Liver (tissue), 9 donors: ENCODE measurements around the gene NLGN4X. TPM values are rescaled to one million over a fixed set of nuclear protein-coding genes. Genes with fewer than 3 reads are reported as not detected.

Source experiments
- DNase-seq: peaks from one replicate; pipeline ENCODE4 v3.0.0-alpha.2; 2017; ENCODE audit warnings: low spot score
- H3K27ac ChIP-seq, 2 donors: one replicate each; pipeline ENCODE4 v1.7.0; 2013; ENCODE audit warnings: inconsistent platforms in 2 of 2, low read length in 2 of 2, control low read depth in 1 of 2, low read depth in 1 of 2, mild to moderate bottlenecking in 1 of 2
- H3K27me3 ChIP-seq, 4 donors: one replicate each; pipeline versions ENCODE4 v1.6.1 to v1.7.0; 2013; ENCODE audit warnings: low read length in 3 of 4, inconsistent platforms in 1 of 4, mild to moderate bottlenecking in 1 of 4, moderate library complexity in 1 of 4; ENCODE audit not compliant: control insufficient read depth in 4 of 4, insufficient read depth in 4 of 4
- H3K36me3 ChIP-seq, 4 donors: one replicate each; pipeline versions ENCODE4 v1.6.1 to v1.7.0; 2013; ENCODE audit warnings: low read length in 3 of 4, mild to moderate bottlenecking in 3 of 4, low read depth in 1 of 4, moderate library complexity in 1 of 4; ENCODE audit not compliant: control insufficient read depth in 4 of 4, insufficient read depth in 3 of 4
- H3K4me1 ChIP-seq, 4 donors: one replicate each; pipeline versions ENCODE4 v1.6.1 to v1.7.0; 2013; ENCODE audit warnings: low read length in 3 of 4, mild to moderate bottlenecking in 3 of 4, moderate library complexity in 1 of 4; ENCODE audit not compliant: control insufficient read depth in 4 of 4, insufficient read depth in 4 of 4
- H3K4me3 ChIP-seq, 3 donors: one replicate each; pipeline versions ENCODE4 v1.6.1 to v1.7.0; 2013; ENCODE audit warnings: low read length in 3 of 3, control low read depth in 1 of 3, low read depth in 1 of 3, mild to moderate bottlenecking in 1 of 3
- H3K9ac ChIP-seq, 2 donors: one replicate each; pipeline ENCODE4 v1.7.0; 2013; ENCODE audit warnings: low read length in 2 of 2, mild to moderate bottlenecking in 2 of 2, moderate library complexity in 2 of 2, control low read depth in 1 of 2, low read depth in 1 of 2
- H3K9me3 ChIP-seq, 4 donors: one replicate each; pipeline versions ENCODE4 v1.6.1 to v1.7.0; 2013; ENCODE audit warnings: low read length in 3 of 4; ENCODE audit not compliant: control insufficient read depth in 4 of 4
- CTCF ChIP-seq: fragments of 150-350 bp; IDR thresholded peaks from 2 replicates; pipeline ENCODE4 v1.5.1; 2017; ENCODE audit warnings: improper control_type of control experiment, low read depth, low read length; ENCODE audit not compliant: missing input control
- EGR1 ChIP-seq, 2 donors: IDR thresholded peaks; 2 replicates each; pipeline ENCODE4 v1.6.1; 2016 to 2018; ENCODE audit warnings: antibody characterized with exemption in 2 of 2, low read depth in 2 of 2
- FOXA1 ChIP-seq: IDR thresholded peaks from 2 replicates; pipeline ENCODE4 v1.6.1; 2016; ENCODE audit warnings: antibody characterized with exemption
- FOXA2 ChIP-seq: IDR thresholded peaks from 2 replicates; pipeline ENCODE4 v1.6.1; 2016; ENCODE audit warnings: antibody characterized with exemption
- GABPA ChIP-seq, 2 donors: IDR thresholded peaks in 1 of 2; conservative IDR thresholded peaks in 1 of 2; 2 replicates each; pipeline ENCODE4 v1.6.1; 2016; ENCODE audit warnings: antibody characterized with exemption in 2 of 2, mild to moderate bottlenecking in 1 of 2, moderate library complexity in 1 of 2
- HNF4A ChIP-seq, 2 donors: conservative IDR thresholded peaks; 2 replicates each; pipeline ENCODE4 v1.6.1; 2016; ENCODE audit warnings: antibody characterized with exemption in 2 of 2, mild to moderate bottlenecking in 2 of 2
- HNF4G ChIP-seq: IDR thresholded peaks from 2 replicates; pipeline ENCODE4 v1.6.1; 2016; ENCODE audit warnings: antibody characterized with exemption
- JUND ChIP-seq, 2 donors: IDR thresholded peaks; 2 replicates each; pipeline ENCODE4 v1.6.1; 2016; ENCODE audit warnings: antibody characterized with exemption in 2 of 2
- MAX ChIP-seq: IDR thresholded peaks from 2 replicates; pipeline ENCODE4 v1.6.1; 2016; ENCODE audit warnings: antibody characterized with exemption
- NR2F2 ChIP-seq: IDR thresholded peaks from 2 replicates; pipeline ENCODE4 v1.6.1; 2016; ENCODE audit warnings: antibody characterized with exemption
- RAD21 ChIP-seq, 2 donors: IDR thresholded peaks; 2 replicates each; pipeline ENCODE4 v1.6.1; 2016; ENCODE audit warnings: antibody characterized with exemption in 2 of 2, mild to moderate bottlenecking in 2 of 2
- RXRA ChIP-seq, 2 donors: IDR thresholded peaks; 2 replicates each; pipeline ENCODE4 v1.6.1; 2017 to 2018; ENCODE audit warnings: antibody characterized with exemption in 2 of 2, mild to moderate bottlenecking in 1 of 2
- SP1 ChIP-seq: IDR thresholded peaks from 2 replicates; pipeline ENCODE4 v1.6.1; 2018; ENCODE audit warnings: antibody characterized with exemption, mild to moderate bottlenecking
- TAF1 ChIP-seq: conservative IDR thresholded peaks from 2 replicates; pipeline ENCODE4 v1.6.1; 2016; ENCODE audit warnings: antibody characterized with exemption, mild to moderate bottlenecking
- YY1 ChIP-seq: IDR thresholded peaks from 2 replicates; pipeline ENCODE4 v1.6.1; 2016; ENCODE audit warnings: antibody characterized with exemption, mild to moderate bottlenecking
- WGBS: extraction: QIAGEN DNeasy Blood & Tissue Kit; methylation state at CpG from one replicate; pipeline ENCODE4 v1.1.7; 2013; 5-methylcytosine and 5-hydroxymethylcytosine counted together
- polyA plus RNA-seq, 2 donors: library from polyadenylated mRNA; stranded (reverse) in 1 of 2; unstranded in 1 of 2; fragments of 200-250 nt in 1 of 2; fragments of >200 nt in 1 of 2; fragmentation: Nextera tagmentation in 1 of 2; extraction: Ambion mirVana in 1 of 2; gene quantifications; one replicate each; pipeline versions ENCODE4 v1.2.1 to v1.2.3, GENCODE V29; 2013 to 2015
- total RNA-seq, 2 donors: library from RNA; depleted of rRNA; stranded (reverse); fragments of >200 nt; gene quantifications; one replicate each; pipeline ENCODE4 v1.2.3, GENCODE V29; 2014
- TF ChIP-seq, protein P1 (sequence below): IDR thresholded peaks from 2 replicates; pipeline ENCODE4 v1.6.1; 2016; ENCODE audit warnings: antibody characterized with exemption
- TF ChIP-seq, protein P2 (sequence below): IDR thresholded peaks from 2 replicates; pipeline ENCODE4 v1.6.1; 2016; ENCODE audit warnings: antibody characterized with exemption
- TF ChIP-seq, protein P3 (sequence below): IDR thresholded peaks from 2 replicates; pipeline ENCODE4 v1.6.1; 2016; ENCODE audit warnings: antibody characterized with exemption, mild to moderate bottlenecking
- donor health status: healthy.
- donor health status: healthy.
- donor health status: healthy.
- donor health status: healthy.
- donor health status: healthy.

The NLGN4X gene
- total and polyA plus RNA-seq, 4 donors = 0.33 to 2.8 (median 0.93) TPM

- H3K9ac ChIP-seq = no peak overlapping the region
- TF ChIP-seq SP1 = no peak
- no peak for TF ChIP-seq NR2F2
- no peak for TF ChIP-seq HNF4A (conservative IDR thresholded peaks at IDR 0.05)
- TF ChIP-seq MAX = no peak
- TF ChIP-seq GABPA (IDR thresholded peaks at IDR 0.05 in 1 of 2, conservative IDR thresholded peaks at IDR 0.05 in 1 of 2) = no peak
- TF ChIP-seq, protein P1, sequence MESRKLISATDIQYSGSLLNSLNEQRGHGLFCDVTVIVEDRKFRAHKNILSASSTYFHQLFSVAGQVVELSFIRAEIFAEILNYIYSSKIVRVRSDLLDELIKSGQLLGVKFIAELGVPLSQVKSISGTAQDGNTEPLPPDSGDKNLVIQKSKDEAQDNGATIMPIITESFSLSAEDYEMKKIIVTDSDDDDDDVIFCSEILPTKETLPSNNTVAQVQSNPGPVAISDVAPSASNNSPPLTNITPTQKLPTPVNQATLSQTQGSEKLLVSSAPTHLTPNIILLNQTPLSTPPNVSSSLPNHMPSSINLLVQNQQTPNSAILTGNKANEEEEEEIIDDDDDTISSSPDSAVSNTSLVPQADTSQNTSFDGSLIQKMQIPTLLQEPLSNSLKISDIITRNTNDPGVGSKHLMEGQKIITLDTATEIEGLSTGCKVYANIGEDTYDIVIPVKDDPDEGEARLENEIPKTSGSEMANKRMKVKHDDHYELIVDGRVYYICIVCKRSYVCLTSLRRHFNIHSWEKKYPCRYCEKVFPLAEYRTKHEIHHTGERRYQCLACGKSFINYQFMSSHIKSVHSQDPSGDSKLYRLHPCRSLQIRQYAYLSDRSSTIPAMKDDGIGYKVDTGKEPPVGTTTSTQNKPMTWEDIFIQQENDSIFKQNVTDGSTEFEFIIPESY = no peak
- TF ChIP-seq EGR1 (IDR thresholded peaks at IDR 0.05; ENCODE audit: low read depth in 2 of 2) = no peak
- TF ChIP-seq RAD21 (IDR thresholded peaks at IDR 0.05) = no peak
- TF ChIP-seq TAF1 = no peak
- no peak for TF ChIP-seq FOXA2
- TF ChIP-seq CTCF = no peak
- no peak for TF ChIP-seq FOXA1
- no peak for TF ChIP-seq HNF4G
- TF ChIP-seq, protein P2, sequence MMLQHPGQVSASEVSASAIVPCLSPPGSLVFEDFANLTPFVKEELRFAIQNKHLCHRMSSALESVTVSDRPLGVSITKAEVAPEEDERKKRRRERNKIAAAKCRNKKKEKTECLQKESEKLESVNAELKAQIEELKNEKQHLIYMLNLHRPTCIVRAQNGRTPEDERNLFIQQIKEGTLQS = no peak
- TF ChIP-seq, protein P3, sequence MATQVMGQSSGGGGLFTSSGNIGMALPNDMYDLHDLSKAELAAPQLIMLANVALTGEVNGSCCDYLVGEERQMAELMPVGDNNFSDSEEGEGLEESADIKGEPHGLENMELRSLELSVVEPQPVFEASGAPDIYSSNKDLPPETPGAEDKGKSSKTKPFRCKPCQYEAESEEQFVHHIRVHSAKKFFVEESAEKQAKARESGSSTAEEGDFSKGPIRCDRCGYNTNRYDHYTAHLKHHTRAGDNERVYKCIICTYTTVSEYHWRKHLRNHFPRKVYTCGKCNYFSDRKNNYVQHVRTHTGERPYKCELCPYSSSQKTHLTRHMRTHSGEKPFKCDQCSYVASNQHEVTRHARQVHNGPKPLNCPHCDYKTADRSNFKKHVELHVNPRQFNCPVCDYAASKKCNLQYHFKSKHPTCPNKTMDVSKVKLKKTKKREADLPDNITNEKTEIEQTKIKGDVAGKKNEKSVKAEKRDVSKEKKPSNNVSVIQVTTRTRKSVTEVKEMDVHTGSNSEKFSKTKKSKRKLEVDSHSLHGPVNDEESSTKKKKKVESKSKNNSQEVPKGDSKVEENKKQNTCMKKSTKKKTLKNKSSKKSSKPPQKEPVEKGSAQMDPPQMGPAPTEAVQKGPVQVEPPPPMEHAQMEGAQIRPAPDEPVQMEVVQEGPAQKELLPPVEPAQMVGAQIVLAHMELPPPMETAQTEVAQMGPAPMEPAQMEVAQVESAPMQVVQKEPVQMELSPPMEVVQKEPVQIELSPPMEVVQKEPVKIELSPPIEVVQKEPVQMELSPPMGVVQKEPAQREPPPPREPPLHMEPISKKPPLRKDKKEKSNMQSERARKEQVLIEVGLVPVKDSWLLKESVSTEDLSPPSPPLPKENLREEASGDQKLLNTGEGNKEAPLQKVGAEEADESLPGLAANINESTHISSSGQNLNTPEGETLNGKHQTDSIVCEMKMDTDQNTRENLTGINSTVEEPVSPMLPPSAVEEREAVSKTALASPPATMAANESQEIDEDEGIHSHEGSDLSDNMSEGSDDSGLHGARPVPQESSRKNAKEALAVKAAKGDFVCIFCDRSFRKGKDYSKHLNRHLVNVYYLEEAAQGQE = no peak
- no peaks in the 10 kb centered on the region for H3K36me3 ChIP-seq
- WGBS = 83% methylated on average over 1 of the region's 1 CpG
- H3K9me3 ChIP-seq = no peaks in the 10 kb centered on the region
- no peaks in the 10 kb centered on the region for H3K4me1 ChIP-seq
- no peak overlapping the region for H3K27ac ChIP-seq
- no peak overlapping the region for H3K4me3 ChIP-seq
- no peaks in the 10 kb centered on the region for H3K27me3 ChIP-seq
- no peak for DNase-seq
Observed at GRCh38 chrX:5998456-5998855, 230.2 kb downstream of the NLGN4X start.

DNA sequence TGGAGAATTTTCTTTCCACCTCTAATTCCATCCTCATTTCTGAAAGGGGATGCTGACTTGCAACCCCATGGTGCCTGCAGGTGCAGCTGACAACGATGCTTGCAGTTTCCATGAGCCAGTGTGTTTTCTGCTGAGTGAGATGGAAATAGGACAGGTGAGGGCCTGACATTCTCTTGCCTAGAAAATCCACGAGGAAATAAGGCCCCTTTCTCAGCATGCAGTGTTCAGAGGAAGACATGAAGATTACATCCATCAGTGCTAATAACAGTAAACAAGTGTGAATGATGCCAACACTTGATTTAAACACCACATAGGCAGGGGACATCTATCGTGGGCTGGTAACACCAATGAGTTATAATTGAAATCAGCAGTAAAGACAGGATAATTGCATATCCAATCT, 237.3 kb downstream of the NLGN4X start:
- no peaks in the 10 kb centered on the region for H3K36me3 ChIP-seq
- H3K4me1 ChIP-seq = no peaks in the 10 kb centered on the region
- whole genome bisulfite sequencing = 51% methylated on average over 3 of the region's 3 CpGs
- H3K27ac ChIP-seq = no peak overlapping the region
- no peak overlapping the region for H3K9ac ChIP-seq
- H3K9me3 ChIP-seq = no peaks in the 10 kb centered on the region
- no peaks in the 10 kb centered on the region for H3K27me3 ChIP-seq
- DNase-seq = no peak
- no peak overlapping the region for H3K4me3 ChIP-seq
- TF ChIP-seq, protein P2 = no peak
- TF ChIP-seq HNF4A (conservative IDR thresholded peaks at IDR 0.05) (no peak), FOXA2 (no peak), GABPA (IDR thresholded peaks at IDR 0.05 in 1 of 2, conservative IDR thresholded peaks at IDR 0.05 in 1 of 2) (no peak), SP1 (no peak), RAD21 (IDR thresholded peaks at IDR 0.05) (no peak), JUND (IDR thresholded peaks at IDR 0.05) (no peak), RXRA (IDR thresholded peaks at IDR 0.05) (no peak), NR2F2 (no peak), MAX (no peak), EGR1 (IDR thresholded peaks at IDR 0.05; ENCODE audit: low read depth in 2 of 2) (no peak), YY1 (no peak)
- TF ChIP-seq, protein P1 = no peak
